Measurements from ENCODE around the gene ZNHIT2.
A peak's percentile ranks its signal among the peaks of the same experiment; 100 is the strongest.

The ZNHIT2 gene

DNA sequence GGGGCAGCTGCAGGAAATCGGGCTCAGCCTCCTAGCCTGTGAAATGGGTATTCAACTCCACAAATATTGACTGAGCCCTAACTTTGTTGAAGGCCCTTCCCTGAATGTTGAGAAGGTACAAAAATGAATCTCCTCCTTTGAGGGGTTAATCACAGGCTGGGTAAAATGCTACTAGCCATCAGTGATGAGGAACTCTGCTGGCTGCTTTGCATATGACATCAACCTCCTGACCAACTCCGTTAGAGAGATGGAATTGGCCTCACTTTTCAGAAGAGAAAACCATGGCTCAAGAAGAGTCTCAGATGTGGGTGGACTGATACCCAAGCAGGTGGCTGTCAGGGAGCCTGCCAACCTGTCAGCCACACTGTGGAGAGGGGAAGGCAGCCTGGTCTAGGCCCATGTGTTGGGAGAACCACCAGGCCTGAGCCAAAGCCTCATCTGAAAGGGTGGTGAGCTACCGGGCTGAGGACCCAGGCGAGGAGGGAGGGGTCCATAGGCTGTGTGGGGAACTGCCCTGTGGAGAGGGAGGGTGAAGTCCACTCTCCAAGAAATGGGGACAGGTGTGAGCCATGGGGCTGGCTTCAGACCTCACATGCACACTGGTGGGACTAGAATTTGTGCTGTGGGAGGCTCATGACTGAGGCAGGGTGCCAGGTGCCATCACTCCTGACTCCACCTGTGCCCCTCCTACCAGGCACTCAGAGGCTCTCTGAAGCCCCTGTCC lies 45.4 kb downstream of the ZNHIT2 start:
- DNase-seq (ENCODE audit: low spot score) = no peak

- DNase-seq (ENCODE audit: low spot score) = peak; percentile 33
Measured at GRCh38 chr11:65069217-65069616, 48.3 kb downstream of the ZNHIT2 start.

DNA sequence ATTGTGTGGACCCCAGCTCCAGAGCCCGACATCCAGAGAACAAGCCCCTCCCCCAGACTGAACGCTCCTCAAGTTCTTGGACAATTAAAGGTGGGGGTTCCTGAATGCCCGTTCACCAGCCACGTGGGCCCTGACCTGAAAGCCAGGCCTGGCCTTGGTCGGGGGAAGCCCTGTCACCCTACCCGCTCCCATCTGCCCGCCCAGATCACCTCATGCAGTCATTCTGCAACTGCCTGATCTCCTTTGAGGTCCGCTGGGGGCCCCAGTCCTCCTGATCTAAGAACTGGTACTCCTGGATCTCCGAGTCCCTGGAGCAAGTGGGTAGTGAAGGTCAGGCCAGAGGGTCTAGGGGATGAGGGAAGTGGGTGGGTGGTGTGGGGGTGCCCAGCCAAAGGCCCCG lies 50.1 kb downstream of the ZNHIT2 start:
- no peak for DNase-seq (ENCODE audit: low spot score)

DNA sequence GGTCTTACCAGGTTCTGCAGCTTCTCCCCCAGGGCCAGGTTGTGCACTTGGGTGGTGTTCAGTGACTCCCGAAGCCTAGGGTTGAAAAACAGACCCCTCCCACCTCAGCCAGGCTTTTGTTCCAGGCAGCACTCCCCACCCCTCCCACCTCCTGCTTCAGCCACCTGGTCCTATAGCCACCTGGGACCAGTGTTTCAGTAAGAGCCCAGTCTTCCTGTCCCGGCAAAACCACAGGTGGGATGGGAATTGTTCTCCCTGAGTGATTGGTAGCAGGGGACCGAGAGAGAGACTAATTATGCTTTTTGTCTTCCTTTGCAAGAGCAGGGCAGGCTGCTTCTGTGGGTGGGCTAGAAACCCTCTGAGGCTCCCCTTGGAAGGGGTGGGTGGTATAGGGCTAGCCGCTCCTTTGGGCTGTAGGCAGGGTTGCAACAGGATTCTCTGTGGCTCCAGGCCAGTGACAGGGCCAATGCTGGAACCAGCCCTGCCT lies 50.7 kb downstream of the ZNHIT2 start:
- DNase-seq (ENCODE audit: low spot score) = no peak
